Right renal pelvis (tissue), 4 donors: ENCODE data around the gene OCIAD2. TPM values are rescaled to one million over a fixed set of nuclear protein-coding genes. Genes with fewer than 3 reads are reported as not detected.
"Not testable (repeated sequence)": the region's sequence is repeated elsewhere in the genome, so short reads cannot be mapped to it uniquely, and the experiment has no call there.

Source experiments
- DNase-seq, 4 donors: peaks; one replicate each; pipeline ENCODE4 v3.0.0-alpha.2; 2013; ENCODE audit warnings: low read depth in 4 of 4, low spot score in 3 of 4, missing footprints in 1 of 4
- polyA plus RNA-seq, 4 donors: library from polyadenylated mRNA; unstranded; fragments of 120-200 nt; gene quantifications; one replicate each; pipeline ENCODE4 v1.2.1, GENCODE V29; 2013; ENCODE audit not compliant: insufficient read length in 4 of 4

Gene OCIAD2
- 100 to 1,000 TPM; 195 to 226 (median 215) TPM for polyA plus RNA-seq

- DNase-seq: peak; percentile 43 to 67 (median 59)
Observed at GRCh38 chr4:48906206-48907173, at the start of gene OCIAD2. TSS of gene OCIAD2 (minus strand) at chr4:48906774. CDS start at chr4:48904549, 2,225 bp downstream.

DNA sequence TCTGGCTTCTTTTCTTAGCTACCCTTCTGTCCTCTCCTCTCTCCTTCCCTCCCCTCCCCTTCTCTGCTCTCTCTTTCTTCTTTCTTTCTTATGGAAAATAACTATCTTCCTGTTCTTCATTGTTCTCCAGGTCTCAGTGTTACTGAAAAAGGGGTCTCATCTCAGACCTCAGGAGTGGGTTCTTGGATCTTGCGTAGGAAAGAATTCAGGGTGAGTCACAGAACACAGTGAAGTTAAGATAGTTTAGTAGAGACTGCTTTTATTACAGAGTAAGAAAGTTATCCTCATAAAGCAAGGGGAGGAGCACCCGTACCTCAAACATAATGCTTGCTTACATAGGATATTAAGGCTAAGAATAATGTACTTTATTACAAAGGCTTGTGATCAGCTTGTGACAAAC lies 47.7 kb upstream of the OCIAD2 start:
- DNase-seq: no peak

- no peak for DNase-seq
Observed at GRCh38 chr4:48949518-48950219, 43.1 kb upstream of the OCIAD2 start.

DNA sequence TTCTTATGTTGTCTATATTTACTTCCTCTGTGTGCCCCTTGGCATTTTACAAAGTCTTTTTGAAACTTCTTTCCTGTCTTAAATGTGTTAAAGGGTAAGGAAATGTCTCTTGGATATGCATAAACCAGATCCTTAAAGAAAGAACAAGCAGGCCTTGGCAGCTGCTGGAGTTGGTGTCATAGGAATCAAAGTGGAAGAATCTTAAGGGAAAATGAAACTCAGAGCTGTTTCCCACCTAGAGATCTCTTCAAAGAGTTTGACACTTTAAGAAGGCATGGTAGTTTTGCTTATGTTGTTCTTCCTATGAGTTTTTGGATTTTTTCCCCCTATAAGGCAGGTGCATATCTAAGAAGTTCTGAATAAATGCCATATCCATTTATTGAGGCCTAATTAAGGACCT lies 42.5 kb upstream of the OCIAD2 start:
- no peak for DNase-seq

- no peak for DNase-seq
Observed at GRCh38 chr4:48947731-48948130, 41.2 kb upstream of the OCIAD2 start.

- no peak for DNase-seq
Observed at GRCh38 chr4:48945981-48946380, 39.4 kb upstream of the OCIAD2 start.

DNA sequence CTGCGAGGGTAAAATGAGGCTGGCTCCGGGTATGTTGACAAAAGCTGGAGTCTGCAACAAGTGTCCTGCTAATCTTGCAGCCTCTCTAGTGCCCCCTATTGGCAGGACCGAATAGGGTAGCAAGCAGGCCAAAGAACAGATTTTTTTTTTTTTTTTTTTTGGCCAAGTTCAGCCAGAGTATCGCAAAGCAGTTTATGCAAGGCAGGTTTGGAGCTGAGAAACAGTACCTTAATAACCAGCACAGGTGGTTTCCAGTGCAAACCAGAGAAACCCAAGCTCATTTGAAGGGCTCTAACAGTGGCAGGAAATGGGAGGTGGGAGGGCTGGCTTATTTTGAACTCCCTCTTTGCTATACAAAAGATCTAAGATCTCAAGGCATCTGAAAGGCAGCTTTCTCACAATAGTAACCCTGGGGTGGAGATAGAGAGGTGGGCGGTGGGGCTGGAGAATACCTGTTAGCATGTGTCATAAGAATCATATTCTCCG lies 38.2 kb upstream of the OCIAD2 start:
- no peak for DNase-seq

GRCh38 chr4:48944252-48944651 lies 37.7 kb upstream of the OCIAD2 start:
- DNase-seq: no peak

GRCh38 chr4:48943387-48943786 lies 36.8 kb upstream of the OCIAD2 start:
- DNase-seq: no peak

DNA sequence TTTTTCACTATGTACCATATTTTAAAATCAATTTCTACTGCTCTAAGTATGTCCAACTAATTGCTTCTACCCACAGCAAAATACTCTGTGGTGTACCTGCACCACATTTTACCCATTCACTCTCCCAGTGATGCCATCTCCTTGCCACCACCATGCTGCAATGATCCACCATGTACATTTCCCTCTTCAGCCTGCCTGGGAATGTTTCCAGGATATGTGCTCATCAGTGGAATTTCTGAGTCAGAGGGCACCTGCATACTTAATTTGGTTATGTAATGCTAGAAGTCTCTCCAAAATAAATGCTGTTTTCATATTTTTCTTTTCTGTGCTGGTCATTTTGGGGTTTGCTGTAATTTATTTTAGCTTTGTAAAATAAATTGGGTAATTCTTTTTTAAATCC lies 33.2 kb upstream of the OCIAD2 start:
- DNase-seq: no peak

- no peak for DNase-seq
Observed at GRCh38 chr4:48938831-48939230, 32.3 kb upstream of the OCIAD2 start.

- DNase-seq: no peak
Observed at GRCh38 chr4:48937033-48937432, 30.5 kb upstream of the OCIAD2 start.

DNA sequence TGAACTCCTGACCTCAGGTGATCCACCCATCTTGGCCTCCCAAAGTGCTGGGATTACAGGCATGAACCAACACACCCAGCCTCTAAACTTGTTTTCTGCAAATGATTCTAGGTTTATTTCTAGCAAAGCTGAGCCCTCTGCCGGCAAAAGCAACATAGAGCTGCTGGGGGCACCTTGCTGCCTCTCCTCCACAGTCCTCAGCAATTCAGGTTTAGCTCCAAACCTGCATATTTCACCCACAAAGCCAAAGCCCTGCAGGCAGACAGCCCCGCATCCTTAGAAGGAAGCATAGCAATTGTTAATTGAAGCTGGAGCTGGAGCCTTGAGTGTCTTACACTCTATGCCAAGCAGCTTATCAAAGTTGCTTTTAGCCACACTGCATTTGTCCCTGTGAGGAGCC lies 24.9 kb upstream of the OCIAD2 start:
- no peak for DNase-seq

GRCh38 chr4:48930654-48931053 lies 24.1 kb upstream of the OCIAD2 start:
- DNase-seq: no peak

DNA sequence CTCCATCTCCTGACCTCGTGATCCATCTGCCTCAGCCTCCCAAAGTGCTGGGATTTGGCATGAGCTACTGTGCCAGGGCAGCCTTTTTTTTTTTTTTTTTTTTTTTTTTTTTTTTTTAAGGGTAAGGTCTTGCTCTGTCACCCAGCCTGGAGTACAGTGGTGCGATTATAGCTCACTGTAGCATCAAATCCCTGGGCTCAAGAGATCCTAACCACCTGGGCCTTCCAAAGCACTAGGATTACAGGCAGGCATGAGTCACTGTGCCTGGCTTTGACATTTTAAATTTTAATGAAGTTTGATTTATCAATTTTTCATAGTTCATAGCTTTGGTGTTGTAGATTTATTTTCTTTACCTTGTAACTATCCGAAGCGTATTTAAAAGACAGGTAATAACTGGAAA lies 17.8 kb upstream of the OCIAD2 start:
- no peak for DNase-seq

DNA sequence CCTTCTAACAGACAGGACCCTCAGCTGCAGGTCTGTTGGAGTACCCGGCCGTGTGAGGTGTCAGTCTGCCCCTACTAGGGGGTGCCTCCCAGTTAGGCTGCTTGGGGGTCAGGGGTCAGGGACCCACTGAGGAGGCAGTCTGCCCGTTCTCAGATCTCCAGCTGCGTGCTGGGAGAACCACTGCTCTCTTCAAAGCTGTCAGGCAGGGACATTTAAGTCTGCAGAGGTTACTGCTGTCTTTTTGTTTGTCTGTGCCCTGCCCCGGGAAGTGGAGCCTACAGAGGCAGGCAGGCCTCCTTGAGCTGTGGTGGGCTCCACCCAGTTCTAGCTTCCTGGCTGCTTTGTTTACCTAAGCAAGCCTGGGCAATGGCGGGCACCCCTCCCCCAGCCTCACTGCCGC lies 16.5 kb upstream of the OCIAD2 start:
- DNase-seq: not testable (repeated sequence)

- DNase-seq: no peak
Observed at GRCh38 chr4:48914311-48914710, 7.7 kb upstream of the OCIAD2 start.

GRCh38 chr4:48913346-48913745 lies 6.8 kb upstream of the OCIAD2 start:
- DNase-seq: no peak

DNA sequence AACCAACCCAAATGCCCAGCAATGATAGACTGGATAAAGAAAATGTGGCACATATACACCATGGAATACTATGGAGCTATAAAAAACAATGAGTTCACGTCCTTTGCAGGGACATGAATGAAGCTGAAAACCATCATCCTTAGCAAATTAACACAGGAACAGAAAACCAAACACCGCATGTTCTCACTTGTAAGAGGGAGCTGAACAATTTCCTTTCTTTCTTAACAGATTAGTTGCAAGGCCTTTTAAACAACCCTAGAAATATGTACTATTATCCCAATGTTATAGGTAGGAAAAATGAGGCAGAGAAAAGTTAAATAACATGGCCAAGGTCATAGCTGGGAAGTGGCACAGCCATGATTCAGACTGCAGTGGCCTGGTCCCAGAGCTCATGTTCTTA lies 5.8 kb upstream of the OCIAD2 start:
- no peak for DNase-seq

- no peak for DNase-seq
Observed at GRCh38 chr4:48910511-48910910, 3.9 kb upstream of the OCIAD2 start.

GRCh38 chr4:48909697-48910096 lies 3.1 kb upstream of the OCIAD2 start:
- DNase-seq: no peak

DNA sequence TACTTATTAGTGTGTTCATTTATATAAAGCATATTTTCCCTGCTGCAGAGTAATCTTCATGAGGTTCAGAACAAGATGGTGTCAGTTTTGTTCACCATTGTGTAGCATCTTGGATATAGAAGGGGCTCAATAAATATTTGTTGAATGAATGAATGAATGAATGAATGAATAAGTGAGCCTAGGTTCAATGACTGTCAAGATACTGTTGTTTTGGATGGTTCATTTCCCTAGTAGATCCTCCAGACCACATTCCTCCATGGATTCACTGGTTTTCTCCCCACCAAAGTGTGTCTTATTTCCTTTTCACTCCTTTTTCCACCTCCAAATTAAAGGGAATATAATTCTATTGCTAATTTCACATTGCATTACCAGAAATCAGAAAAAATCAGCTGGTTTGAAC lies 2.1 kb upstream of the OCIAD2 start:
- DNase-seq: no peak
